Endodermal cell (in vitro differentiated cells): ENCODE measurements around the gene CPSF4. TPM values are rescaled to one million over a fixed set of nuclear protein-coding genes. Genes with fewer than 3 reads are reported as not detected.

Experiments
- DNase-seq: peaks from one replicate; pipeline ENCODE4 v3.0.0-alpha.2; 2017
- H3K27ac ChIP-seq: 2 replicates; pipeline ENCODE4 v1.5.1; 2013; ENCODE audit warnings: mild to moderate bottlenecking, low read depth, low read length, moderate library complexity
- H3K27me3 ChIP-seq: 2 replicates; pipeline ENCODE4 v1.6.1; 2013; ENCODE audit warnings: mild to moderate bottlenecking, low read length, moderate library complexity; ENCODE audit not compliant: insufficient read depth, control insufficient read depth, poor library complexity, severe bottlenecking
- H3K36me3 ChIP-seq: 2 replicates; pipeline ENCODE4 v1.7.0; 2013; ENCODE audit warnings: mild to moderate bottlenecking, low read length, moderate library complexity; ENCODE audit not compliant: control insufficient read depth, insufficient read depth
- H3K4me1 ChIP-seq: one replicate; pipeline ENCODE4 v1.7.0; 2013; ENCODE audit warnings: low read length; ENCODE audit not compliant: control insufficient read depth, insufficient read depth
- H3K4me3 ChIP-seq: 2 replicates; pipeline ENCODE4 v1.5.1; 2013; ENCODE audit warnings: mild to moderate bottlenecking, low read length, moderate library complexity
- H3K9ac ChIP-seq: 2 replicates; pipeline ENCODE4 v1.6.1; 2013; ENCODE audit warnings: mild to moderate bottlenecking, low read length, moderate library complexity; ENCODE audit not compliant: poor library complexity, severe bottlenecking; ENCODE audit errors: extremely low read depth
- H3K9me3 ChIP-seq: 2 replicates; pipeline ENCODE4 v1.6.1; 2013; ENCODE audit warnings: mild to moderate bottlenecking, low read length, moderate library complexity; ENCODE audit not compliant: control insufficient read depth
- H3K27ac Mint-ChIP-seq: 2 replicates; pipeline ENCODE4 v1.8.0; 2020; ENCODE audit warnings: mixed read lengths
- H3K27me3 Mint-ChIP-seq: 2 replicates; pipeline ENCODE4 v1.8.0; 2021; ENCODE audit warnings: mild to moderate bottlenecking, mixed read lengths; ENCODE audit not compliant: insufficient read depth
- H3K36me3 Mint-ChIP-seq: 2 replicates; pipeline ENCODE4 v1.8.0; 2020; ENCODE audit warnings: low read depth, mixed read lengths
- H3K4me1 Mint-ChIP-seq: 2 replicates; pipeline ENCODE4 v1.8.0; 2020; ENCODE audit warnings: mixed read lengths
- H3K4me3 Mint-ChIP-seq: 2 replicates; pipeline ENCODE4 v1.8.0; 2020; ENCODE audit warnings: mild to moderate bottlenecking, moderate library complexity, mixed read lengths
- H3K9me3 Mint-ChIP-seq: 2 replicates; pipeline ENCODE4 v1.8.0; 2020; ENCODE audit warnings: mild to moderate bottlenecking, mixed read lengths
- CTCF ChIP-seq: fragments of 200-600 bp; sonication (generic); conservative IDR thresholded peaks from 2 replicates; pipeline ENCODE4 v1.5.0; 2021; ENCODE audit warnings: antibody characterized with exemption, mild to moderate bottlenecking
- WGBS, 2 experiments: methylation state at CpG; one replicate each; pipeline versions ENCODE4 v1.1.5 to v1.1.7; 2013; ENCODE audit warnings: missing lambda C conversion rate in 2 of 2, mixed read lengths in 1 of 2; ENCODE audit not compliant: insufficient coverage in 1 of 2, insufficient read length in 1 of 2; 5-methylcytosine and 5-hydroxymethylcytosine counted together
- total RNA-seq, 2 donors: library from RNA; stranded (reverse); fragmentation: NEBNext Ultra II Directional in 1 of 2; extraction: Animal tissue kit (Norgen Biotek cat#: 25700) in 1 of 2; gene quantifications; 2 replicates in 1 of 2; 3 replicates in 1 of 2; pipeline ENCODE4 v1.2.1, GENCODE V29; 2021

CPSF4 gene
- total RNA-seq, 2 donors from 2014 or later, result 87.3 to 126 TPM

GRCh38 chr7:99468336-99468918 is 29.7 kb downstream of the CPSF4 start:
- no peak for DNase-seq
- Mint-ChIP-seq H3K27ac (no peak overlapping the region), H3K9me3 (no peaks in the 10 kb centered on the region), H3K4me1 (peaks cover 13% of the 10 kb centered on the region), H3K4me3 (no peak overlapping the region), H3K36me3 (peaks cover 12% of the 10 kb centered on the region), H3K27me3 (peaks cover 2% of the 10 kb centered on the region)
- Histone ChIP-seq H3K4me1 (no peaks in the 10 kb centered on the region), H3K9ac (no peak overlapping the region), H3K36me3 (peaks cover 6% of the 10 kb centered on the region), H3K27me3 (no peaks in the 10 kb centered on the region), H3K9me3 (no peaks in the 10 kb centered on the region), H3K27ac (no peak overlapping the region), H3K4me3 (no peak overlapping the region)
- WGBS, 2 experiments, result 94 to 96% methylated on average over 13 to 29 of the region's 29 CpGs
- TF ChIP-seq CTCF, result no peak

GRCh38 chr7:99469381-99470065 is 30.8 kb downstream of the CPSF4 start:
- peak; percentile 76 for DNase-seq
- no peak overlapping the region for H3K9ac ChIP-seq
- no peak for TF ChIP-seq CTCF
- no peak overlapping the region for H3K4me3 ChIP-seq
- H3K9me3 ChIP-seq, result no peaks in the 10 kb centered on the region
- H3K27ac ChIP-seq, result no peak overlapping the region
- H3K4me1 Mint-ChIP-seq, result peaks cover 13% of the 10 kb centered on the region
- 57 to 65% methylated on average over 23 of the region's 23 CpGs for WGBS, 2 experiments
- peak overlapping the region; percentile 32 for H3K4me3 Mint-ChIP-seq
- H3K9me3 Mint-ChIP-seq, result no peaks in the 10 kb centered on the region
- peak overlapping the region; percentile 87 for H3K27ac Mint-ChIP-seq
- H3K36me3 Mint-ChIP-seq, result peaks cover 7% of the 10 kb centered on the region
- no peaks in the 10 kb centered on the region for H3K4me1 ChIP-seq
- no peaks in the 10 kb centered on the region for H3K27me3 ChIP-seq
- no peaks in the 10 kb centered on the region for H3K36me3 ChIP-seq
- H3K27me3 Mint-ChIP-seq, result peaks cover 2% of the 10 kb centered on the region

- peak within 1 kb of the TSS; percentile 99 for H3K4me3 ChIP-seq
- peak; percentile 99 for DNase-seq
- Mint-ChIP-seq H3K4me1 (peaks cover 8% of the 10 kb centered on the region), H3K4me3 (peak within 1 kb of the TSS; percentile 91), H3K27ac (peak within 1 kb of the TSS; percentile 97), H3K27me3 (peaks cover 2% of the 10 kb centered on the region), H3K9me3 (no peaks in the 10 kb centered on the region), H3K36me3 (peaks cover 14% of the 10 kb centered on the region)
- H3K36me3 ChIP-seq, result peaks cover 10% of the 10 kb centered on the region
- WGBS, 2 experiments, result 0% methylated on average over 29 to 56 of the region's 56 CpGs
- H3K27me3 ChIP-seq, result no peaks in the 10 kb centered on the region
- H3K4me1 ChIP-seq, result no peaks in the 10 kb centered on the region
- no peaks in the 10 kb centered on the region for H3K9me3 ChIP-seq
- peak; percentile 15 for TF ChIP-seq CTCF
- peak within 1 kb of the TSS; percentile 91 for H3K27ac ChIP-seq
- H3K9ac ChIP-seq, result peak within 1 kb of the TSS; percentile 88
Observed at GRCh38 chr7:99472561-99473314, 34.0 kb downstream of the CPSF4 start, which contains the start of gene ZNF789. Gene ZNF789 (plus strand): TSS chr7:99472890. CDS start chr7:99476457, 3,567 bp downstream.
